GM23338 (cell line): ENCODE data around the gene FAF1.

ENCODE experiments used
- CREB1 ChIP-seq: fragments of 250-450 bp; sonication (Bioruptor Pico); IDR thresholded peaks from 2 replicates; pipeline ENCODE4 v1.5.0; 2020; ENCODE audit warnings: low read depth, mild to moderate bottlenecking, moderate library complexity
- ZNF331 ChIP-seq: fragments of 250-450 bp; sonication (Bioruptor Pico); IDR thresholded peaks from 2 replicates; pipeline ENCODE4 v1.5.0; 2020; ENCODE audit warnings: low read depth, mild to moderate bottlenecking, moderate library complexity
- TF ChIP-seq, protein P1 (sequence below), 2 experiments: fragments of 200-600 bp in 1 of 2; sonication (generic) in 1 of 2; conservative IDR thresholded peaks; 2 replicates each; pipeline versions ENCODE4 v1.5.1 to v1.6.1; 2016 to 2017; ENCODE audit warnings: antibody characterized with exemption in 2 of 2, low read depth in 2 of 2, mild to moderate bottlenecking in 2 of 2, moderate library complexity in 1 of 2
- TF ChIP-seq, protein P2 (sequence below): IDR thresholded peaks from one replicate; pipeline ENCODE4 v1.6.1; 2018; ENCODE audit warnings: antibody characterized with exemption; ENCODE audit not compliant: unreplicated experiment

DNA sequence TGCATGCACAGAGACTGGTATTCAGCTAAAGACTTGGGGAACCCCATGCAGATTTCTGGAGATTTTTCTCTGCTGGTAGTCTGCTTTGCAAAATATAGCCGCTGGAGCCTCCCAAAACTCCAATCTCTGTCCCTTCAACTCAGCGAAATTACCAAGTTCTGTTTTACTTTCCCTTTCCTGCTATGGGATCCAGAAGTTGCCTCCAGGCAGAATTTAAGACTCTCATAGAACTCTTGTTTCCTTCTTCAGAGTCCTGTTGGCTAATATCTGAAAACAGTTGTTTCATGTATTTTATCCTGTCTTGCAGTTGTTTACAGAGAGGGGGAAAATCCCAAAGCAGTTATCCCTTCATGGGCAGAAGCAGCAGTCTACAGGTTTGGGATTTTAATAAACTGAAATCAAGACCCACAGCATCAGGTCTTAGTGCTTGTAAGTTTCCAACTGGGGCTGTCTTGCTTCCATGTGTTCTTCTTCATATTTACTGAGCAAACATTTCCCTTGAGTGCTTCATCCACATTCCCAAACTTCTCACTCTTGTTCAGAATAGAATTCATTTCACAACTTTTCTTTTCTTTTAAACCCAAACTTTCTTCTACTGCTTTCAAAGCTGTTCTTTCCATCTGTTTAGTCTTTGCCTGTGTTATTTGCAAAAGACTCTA lies 315.5 kb downstream of the FAF1 start:
- TF ChIP-seq, protein P1, sequence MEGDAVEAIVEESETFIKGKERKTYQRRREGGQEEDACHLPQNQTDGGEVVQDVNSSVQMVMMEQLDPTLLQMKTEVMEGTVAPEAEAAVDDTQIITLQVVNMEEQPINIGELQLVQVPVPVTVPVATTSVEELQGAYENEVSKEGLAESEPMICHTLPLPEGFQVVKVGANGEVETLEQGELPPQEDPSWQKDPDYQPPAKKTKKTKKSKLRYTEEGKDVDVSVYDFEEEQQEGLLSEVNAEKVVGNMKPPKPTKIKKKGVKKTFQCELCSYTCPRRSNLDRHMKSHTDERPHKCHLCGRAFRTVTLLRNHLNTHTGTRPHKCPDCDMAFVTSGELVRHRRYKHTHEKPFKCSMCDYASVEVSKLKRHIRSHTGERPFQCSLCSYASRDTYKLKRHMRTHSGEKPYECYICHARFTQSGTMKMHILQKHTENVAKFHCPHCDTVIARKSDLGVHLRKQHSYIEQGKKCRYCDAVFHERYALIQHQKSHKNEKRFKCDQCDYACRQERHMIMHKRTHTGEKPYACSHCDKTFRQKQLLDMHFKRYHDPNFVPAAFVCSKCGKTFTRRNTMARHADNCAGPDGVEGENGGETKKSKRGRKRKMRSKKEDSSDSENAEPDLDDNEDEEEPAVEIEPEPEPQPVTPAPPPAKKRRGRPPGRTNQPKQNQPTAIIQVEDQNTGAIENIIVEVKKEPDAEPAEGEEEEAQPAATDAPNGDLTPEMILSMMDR (conservative IDR thresholded peaks at IDR 0.05; ENCODE audit: low read depth in 2 of 2) = no peak
- no peak for TF ChIP-seq CREB1 (CRISPR knock-in tag)
- no peak for TF ChIP-seq ZNF331 (CRISPR knock-in tag)
- TF ChIP-seq, protein P2, sequence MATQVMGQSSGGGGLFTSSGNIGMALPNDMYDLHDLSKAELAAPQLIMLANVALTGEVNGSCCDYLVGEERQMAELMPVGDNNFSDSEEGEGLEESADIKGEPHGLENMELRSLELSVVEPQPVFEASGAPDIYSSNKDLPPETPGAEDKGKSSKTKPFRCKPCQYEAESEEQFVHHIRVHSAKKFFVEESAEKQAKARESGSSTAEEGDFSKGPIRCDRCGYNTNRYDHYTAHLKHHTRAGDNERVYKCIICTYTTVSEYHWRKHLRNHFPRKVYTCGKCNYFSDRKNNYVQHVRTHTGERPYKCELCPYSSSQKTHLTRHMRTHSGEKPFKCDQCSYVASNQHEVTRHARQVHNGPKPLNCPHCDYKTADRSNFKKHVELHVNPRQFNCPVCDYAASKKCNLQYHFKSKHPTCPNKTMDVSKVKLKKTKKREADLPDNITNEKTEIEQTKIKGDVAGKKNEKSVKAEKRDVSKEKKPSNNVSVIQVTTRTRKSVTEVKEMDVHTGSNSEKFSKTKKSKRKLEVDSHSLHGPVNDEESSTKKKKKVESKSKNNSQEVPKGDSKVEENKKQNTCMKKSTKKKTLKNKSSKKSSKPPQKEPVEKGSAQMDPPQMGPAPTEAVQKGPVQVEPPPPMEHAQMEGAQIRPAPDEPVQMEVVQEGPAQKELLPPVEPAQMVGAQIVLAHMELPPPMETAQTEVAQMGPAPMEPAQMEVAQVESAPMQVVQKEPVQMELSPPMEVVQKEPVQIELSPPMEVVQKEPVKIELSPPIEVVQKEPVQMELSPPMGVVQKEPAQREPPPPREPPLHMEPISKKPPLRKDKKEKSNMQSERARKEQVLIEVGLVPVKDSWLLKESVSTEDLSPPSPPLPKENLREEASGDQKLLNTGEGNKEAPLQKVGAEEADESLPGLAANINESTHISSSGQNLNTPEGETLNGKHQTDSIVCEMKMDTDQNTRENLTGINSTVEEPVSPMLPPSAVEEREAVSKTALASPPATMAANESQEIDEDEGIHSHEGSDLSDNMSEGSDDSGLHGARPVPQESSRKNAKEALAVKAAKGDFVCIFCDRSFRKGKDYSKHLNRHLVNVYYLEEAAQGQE = no peak
